HG03175 (cell line): ENCODE results near the gene PPP2R5C.

Source experiments
- ATAC-seq: cut with Tn5 transposase; IDR thresholded peaks from one replicate; pipeline ENCODE4 v1.9.1; 2021; ENCODE audit warnings: mild to moderate bottlenecking, moderate library complexity; ENCODE audit not compliant: unreplicated experiment

PPP2R5C gene

DNA sequence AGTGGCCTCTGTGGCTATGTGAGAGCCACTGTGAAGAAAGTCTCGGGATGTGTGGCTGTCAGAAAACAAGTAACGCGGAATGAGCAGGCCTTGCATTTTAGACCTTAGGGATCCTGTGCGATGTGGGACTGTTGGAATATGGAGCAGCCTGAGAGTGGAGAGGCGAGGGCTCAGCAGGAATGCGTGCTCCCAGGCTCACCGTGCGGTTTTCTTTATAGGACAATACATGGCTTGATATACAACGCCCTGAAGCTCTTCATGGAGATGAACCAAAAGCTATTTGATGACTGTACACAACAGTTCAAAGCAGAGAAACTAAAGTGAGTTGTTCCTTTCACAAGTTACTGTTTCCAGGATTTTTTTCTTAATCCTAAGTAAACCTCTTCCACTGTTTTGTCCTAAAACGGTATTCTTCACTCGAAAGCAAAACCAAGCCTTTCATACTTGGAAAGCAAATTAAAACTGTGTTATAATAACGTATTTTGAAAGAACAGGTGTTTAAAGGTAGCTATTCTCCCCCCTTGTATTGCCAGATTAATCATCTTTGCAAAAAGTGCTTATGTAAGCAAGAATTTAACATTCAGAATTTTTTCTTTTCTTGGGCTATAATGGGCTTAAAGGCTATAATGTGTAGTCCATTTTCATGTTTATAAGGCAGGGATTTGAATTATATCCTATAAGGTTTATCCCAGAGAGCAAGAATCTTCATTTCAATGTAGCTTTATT is 148.0 kb downstream of the PPP2R5C start:
- no peak for ATAC-seq

GRCh38 chr14:101912841-101913240 is 151.3 kb downstream of the PPP2R5C start:
- ATAC-seq: no peak

DNA sequence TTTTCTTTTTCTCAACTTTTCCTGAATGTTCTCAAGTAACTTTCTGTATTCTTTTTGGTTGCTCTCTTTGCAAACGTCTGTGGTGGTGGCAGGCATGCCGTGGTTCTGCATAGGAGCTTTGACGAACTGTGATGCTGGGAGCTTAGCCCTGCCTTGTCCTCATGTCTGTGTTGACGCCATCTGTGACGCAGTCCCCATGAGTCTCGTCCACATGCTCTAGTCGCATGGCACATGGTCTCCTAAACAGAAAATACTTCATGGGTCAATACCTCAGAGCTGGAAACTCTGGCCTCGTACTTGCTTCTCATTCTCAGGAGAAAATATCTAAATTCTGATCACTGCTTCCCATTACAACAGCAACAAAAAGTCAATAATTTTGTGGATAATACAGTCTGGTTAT is 152.6 kb downstream of the PPP2R5C start:
- ATAC-seq: no peak

DNA sequence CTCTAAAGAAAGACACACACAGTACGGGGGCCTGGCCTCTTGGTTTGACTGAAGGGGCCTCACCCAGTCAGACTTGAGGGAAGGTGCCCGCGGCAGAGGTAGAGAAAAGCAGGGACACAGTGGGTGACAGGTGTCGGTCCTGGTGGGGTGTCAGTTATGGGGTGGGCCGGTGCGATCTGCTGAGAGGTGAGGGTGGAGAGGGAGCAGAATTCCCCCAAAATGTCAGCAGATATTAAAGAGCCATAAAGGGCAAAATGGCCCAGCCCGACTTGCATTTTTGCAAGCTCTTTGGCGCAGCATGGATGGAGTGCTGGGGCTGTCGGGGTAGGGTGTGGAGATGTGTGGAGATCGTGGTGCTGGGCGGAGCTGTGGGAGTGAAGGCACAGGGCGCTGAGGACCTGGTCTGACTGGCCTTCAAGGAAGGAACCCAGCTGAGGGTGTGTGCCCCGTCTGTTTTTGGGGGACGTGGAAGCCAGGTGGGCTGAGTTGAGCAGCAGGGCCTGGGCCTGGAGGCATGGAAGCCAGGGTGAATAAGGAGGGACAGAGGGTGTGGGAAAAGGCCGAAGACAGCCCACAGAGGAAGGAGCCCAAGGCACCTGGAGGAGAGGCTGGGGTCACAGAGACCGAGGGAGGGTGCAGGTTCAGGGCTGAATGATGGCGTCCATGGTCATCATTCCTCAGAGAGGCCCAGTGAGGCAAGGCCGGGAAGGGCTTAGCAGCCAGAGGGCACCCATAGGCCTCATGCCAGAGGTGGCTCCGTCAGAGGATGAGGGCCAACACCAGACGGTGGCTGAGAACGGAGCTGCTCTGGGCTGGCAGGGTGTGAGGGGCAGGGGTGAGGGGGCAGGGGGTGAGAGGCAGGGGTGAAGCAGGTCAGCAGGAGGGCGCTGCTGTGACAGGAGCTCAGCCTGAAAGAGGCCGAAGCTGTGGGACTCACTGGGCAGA is 154.6 kb downstream of the PPP2R5C start:
- no peak for ATAC-seq

- no peak for ATAC-seq
Observed at GRCh38 chr14:101916816-101917412, 155.4 kb downstream of the PPP2R5C start.

DNA sequence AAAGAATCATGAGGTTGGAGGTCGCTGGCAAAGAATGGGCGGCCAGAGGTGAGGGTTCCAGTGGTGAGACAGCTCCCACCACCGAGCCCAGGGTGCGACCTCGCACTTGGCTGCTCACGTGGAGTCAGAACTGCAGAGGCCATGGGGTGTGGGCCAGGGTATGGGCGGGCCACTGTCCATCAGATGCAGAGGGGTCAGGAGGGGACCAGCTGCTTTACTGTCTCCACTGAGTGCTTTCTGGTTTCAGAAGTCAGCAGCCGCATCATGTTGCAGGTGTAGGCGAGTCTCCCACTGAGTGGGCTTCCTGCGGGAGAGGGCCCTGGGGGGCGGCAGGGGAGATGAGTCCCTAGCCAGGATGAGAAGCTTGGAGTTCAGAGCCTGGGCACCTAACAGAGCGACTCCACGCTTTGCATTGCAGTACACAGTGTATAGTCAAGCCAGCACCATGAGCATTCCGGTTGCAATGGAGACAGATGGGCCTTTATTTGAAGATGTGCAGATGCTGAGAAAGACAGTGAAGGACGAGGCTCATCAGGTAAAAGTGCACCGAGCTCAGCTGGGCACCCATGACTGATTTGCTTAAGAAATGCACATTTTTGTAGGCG is 156.0 kb downstream of the PPP2R5C start:
- no peak for ATAC-seq

GRCh38 chr14:101918065-101918989 is 156.8 kb downstream of the PPP2R5C start:
- ATAC-seq: no peak

GRCh38 chr14:101920271-101920670 is 158.8 kb downstream of the PPP2R5C start:
- no peak for ATAC-seq

GRCh38 chr14:101922866-101923265 is 161.4 kb downstream of the PPP2R5C start:
- no peak for ATAC-seq

DNA sequence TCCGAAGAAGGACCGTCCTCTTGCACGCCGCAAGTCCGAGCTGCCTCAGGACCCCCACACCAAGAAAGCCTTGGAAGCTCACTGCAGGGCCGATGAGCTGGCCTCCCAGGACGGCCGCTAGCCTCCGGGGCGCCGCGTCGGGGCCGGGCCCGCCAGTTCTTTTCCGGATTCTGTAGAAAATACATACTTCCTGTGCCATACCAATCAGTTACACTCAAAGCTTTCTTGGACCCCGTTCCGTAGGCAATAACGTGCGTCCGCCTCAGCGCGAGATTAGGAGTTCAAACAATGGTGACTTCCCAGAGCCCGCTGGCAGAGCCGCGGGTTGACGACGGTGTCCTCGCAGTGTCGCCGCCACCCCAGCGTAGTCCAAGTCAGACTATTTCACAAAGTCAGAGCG is 163.6 kb downstream of the PPP2R5C start:
- ATAC-seq: no peak

GRCh38 chr14:101926085-101926484 is 164.6 kb downstream of the PPP2R5C start:
- ATAC-seq: no peak

GRCh38 chr14:101926620-101927019 is 165.1 kb downstream of the PPP2R5C start:
- ATAC-seq: no peak

- ATAC-seq: no peak
Observed at GRCh38 chr14:101927859-101928258, 166.3 kb downstream of the PPP2R5C start.

DNA sequence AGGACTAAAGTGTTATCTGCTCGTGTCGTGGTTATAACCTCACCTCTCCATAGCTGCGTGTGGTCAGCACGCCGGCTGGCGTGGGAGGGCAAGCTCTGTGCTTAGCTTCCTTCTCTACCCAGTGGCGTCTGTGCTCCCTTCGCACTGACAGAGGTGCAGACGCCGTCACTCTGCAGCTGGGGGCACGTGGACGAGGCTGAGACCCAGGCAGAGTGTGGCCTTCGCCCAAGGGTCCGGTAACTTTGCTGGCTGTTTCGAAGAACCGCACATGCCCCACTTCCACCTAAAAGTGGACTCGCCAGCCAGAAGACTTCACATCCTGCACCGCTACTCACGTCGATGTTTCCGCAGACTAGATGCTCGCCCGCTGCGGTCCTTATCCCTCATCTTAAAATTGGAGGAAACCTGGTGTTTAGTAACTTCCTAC is 166.9 kb downstream of the PPP2R5C start:
- ATAC-seq: no peak

- no peak for ATAC-seq
Observed at GRCh38 chr14:101929096-101929495, 167.6 kb downstream of the PPP2R5C start.

DNA sequence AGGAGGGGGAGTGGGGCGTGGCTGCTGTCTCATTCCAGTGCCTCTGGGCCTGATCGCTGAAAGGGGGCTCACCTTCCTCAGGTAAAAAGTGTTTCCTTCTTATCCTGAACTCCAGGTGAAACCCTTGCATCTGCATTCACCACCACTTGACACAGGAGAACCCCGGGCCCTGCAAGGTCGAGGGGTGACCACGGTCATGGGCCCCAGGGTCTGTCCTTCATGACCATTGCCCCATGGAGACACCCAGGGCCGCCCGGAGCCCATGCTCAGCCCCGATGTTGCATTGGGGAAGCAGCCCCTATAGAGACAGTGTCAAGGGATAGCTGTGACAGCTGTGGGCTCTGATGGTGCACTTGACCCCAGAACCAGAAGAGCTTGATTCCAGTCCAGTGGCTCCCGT is 168.4 kb downstream of the PPP2R5C start:
- no peak for ATAC-seq

GRCh38 chr14:101932673-101933072 is 171.2 kb downstream of the PPP2R5C start:
- ATAC-seq: no peak

DNA sequence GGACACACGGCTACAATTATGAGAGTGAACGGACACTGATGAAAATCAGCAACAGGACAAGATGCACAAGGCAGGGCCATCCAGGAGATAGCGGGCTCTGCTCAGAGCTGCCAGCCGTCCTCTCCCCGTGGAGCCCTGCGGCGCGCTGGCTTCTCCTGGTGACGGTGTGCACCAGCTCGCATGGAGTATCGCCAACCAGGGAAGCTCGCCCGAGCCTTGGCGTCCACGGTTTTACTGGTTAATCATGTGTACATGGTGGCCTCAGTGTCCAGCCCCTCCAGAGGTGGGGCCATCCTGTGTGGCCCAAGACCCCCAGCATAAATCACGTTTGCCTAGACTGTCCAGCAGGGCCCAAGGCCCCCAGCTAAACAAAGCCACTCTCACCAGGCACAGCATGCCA is 171.7 kb downstream of the PPP2R5C start:
- no peak for ATAC-seq

DNA sequence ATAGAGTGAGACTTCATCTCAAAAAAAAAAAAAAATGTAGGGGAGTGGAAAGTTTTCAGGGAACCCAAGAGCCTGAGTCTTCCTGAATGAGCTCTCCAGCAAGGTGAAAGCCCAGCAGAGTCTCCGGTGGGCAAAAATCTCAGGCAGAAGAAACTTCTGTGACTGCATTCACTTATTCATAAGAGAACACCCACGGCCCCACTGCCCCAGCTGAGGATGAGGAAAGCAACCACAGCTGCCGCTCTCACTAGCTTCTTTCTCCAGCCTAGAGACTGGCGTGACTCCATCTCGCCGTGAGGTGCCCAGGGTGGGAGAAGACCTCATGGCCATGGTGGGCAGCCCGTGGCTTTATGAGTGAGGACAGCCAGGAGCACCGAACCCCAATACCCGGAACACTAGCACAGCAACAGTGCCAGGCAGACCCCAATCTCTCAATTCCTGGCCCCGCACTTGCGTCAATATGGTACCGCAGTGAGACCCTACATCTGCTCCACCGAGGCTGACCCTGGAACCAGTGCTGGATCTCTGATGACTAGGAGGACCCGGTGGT is 173.2 kb downstream of the PPP2R5C start:
- ATAC-seq: no peak
